Prostate gland (tissue), 2 donors: ENCODE results near the gene STMN1.

Experiments
- CTCF ChIP-seq, 4 experiments: fragments of 200-600 bp in 2 of 4; fragments of 450-650 bp in 2 of 4; sonication (generic) in 2 of 4; IDR thresholded peaks; 1 replicate in 3 of 4; 2 replicates in 1 of 4; pipeline ENCODE4 v1.5.1; 2016 to 2019; ENCODE audit warnings: antibody characterized with exemption in 4 of 4, mild to moderate bottlenecking in 2 of 4, moderate library complexity in 2 of 4
- POLR2A ChIP-seq: fragments of 450-650 bp; IDR thresholded peaks from one replicate; pipeline ENCODE4 v1.6.1; 2016; ENCODE audit warnings: antibody characterized with exemption, mild to moderate bottlenecking
- POLR2AphosphoS5 ChIP-seq: sonication (generic); formaldehyde crosslinking; IDR thresholded peaks from one replicate; pipeline ENCODE4 v1.6.1; 2017; ENCODE audit warnings: antibody characterized with exemption

DNA sequence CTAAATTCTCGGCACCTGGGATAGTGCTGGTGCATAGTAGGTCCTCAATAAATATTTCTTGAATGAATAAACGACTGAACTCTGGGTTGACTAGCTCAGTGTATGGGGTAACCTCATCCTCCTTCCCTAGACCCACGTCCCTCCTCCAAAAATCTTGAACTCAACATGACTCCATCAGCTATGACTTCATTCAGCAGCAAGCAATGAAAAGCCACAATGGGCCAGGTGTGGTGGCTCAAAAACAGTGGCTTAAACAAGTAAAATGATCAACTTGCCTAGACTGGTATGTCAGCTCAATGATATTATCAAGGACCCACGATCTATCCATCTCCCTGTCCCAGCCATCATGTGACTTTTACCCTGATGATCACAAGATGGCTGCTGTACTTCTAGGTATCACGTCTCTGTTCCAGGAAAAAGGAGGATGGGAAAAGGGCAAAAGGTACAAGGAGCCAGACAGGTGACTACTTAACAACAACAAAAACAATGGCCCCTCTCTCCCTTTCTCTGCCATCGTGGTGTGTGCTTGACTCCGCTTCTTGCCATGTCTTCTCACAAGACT, 17.7 kb downstream of the STMN1 start:
- no peak for TF ChIP-seq POLR2A
- no peak for TF ChIP-seq CTCF (IDR thresholded peaks at IDR 0.05)
- TF ChIP-seq POLR2AphosphoS5 = no peak
